Activated CD8-positive, alpha-beta memory T cell treated with anti-CD3 and anti-CD28 coated beads, Interleukin-2, amount 10 ng/mL, durations not matched to agents 7 days and 5 days (primary cell): ENCODE data around the gene GPR35. TPM values are rescaled to one million over a fixed set of nuclear protein-coding genes. Genes with fewer than 3 reads are reported as not detected.

Source experiments
- ATAC-seq: fragments of 150-1000 bp; cut with Tn5 transposase; one replicate; pipeline ENCODE4 v1.10.0; 2021; ENCODE audit warnings: moderate library complexity
- CTCF ChIA-PET: fragments of 350-600 bp; sonication (Branson Sonifier 250); formaldehyde crosslinking; loops from one replicate; lab custom pipeline; 2021; ENCODE audit warnings: antibody characterized with exemption; lab: Charles Lee
- DNase-seq: peaks from one replicate; pipeline ENCODE4 v3.0.0-alpha.2; 2020
- H3K27ac Mint-ChIP-seq: one replicate; pipeline ENCODE4 v1.8.0; 2021; ENCODE audit warnings: mild to moderate bottlenecking, mixed read lengths
- H3K27me3 Mint-ChIP-seq: one replicate; pipeline ENCODE4 v1.8.0; 2021; ENCODE audit warnings: mixed read lengths
- H3K36me3 Mint-ChIP-seq: one replicate; pipeline ENCODE4 v1.8.0; 2021; ENCODE audit warnings: mild to moderate bottlenecking, mixed read lengths
- H3K4me1 Mint-ChIP-seq: one replicate; pipeline ENCODE4 v1.8.0; 2021; ENCODE audit warnings: mixed read lengths
- H3K4me3 Mint-ChIP-seq: one replicate; pipeline ENCODE4 v1.8.0; 2021; ENCODE audit warnings: mild to moderate bottlenecking, moderate library complexity, mixed read lengths
- H3K9me3 Mint-ChIP-seq: one replicate; pipeline ENCODE4 v1.8.0; 2022; ENCODE audit warnings: low read depth, mixed read lengths
- total RNA-seq, 2 experiments: library from RNA; stranded (reverse); gene quantifications; one replicate each; pipeline ENCODE4 v1.2.3, GENCODE V29; 2021

Gene GPR35
- total RNA-seq, 2 experiments from 2014 or later, result 14.4 to 35.4 TPM

- no peak for DNase-seq
- H3K36me3 Mint-ChIP-seq, result peaks cover 15% of the 10 kb centered on the region
- H3K27me3 Mint-ChIP-seq, result no peaks in the 10 kb centered on the region
- peak overlapping the region; percentile 61 for H3K4me3 Mint-ChIP-seq
- no peaks in the 10 kb centered on the region for H3K9me3 Mint-ChIP-seq
- H3K27ac Mint-ChIP-seq, result no peak overlapping the region
- CTCF ChIA-PET, result interaction anchor here (0.8 to 7.0 kb wide), 3 partner anchors 10 to 39 kb away, joined by 3 to 82 read pairs (median 62); partner anchors contain the start of gene GPR35
- no peak for ATAC-seq
- H3K4me1 Mint-ChIP-seq, result peaks cover 59% of the 10 kb centered on the region
Observed at GRCh38 chr2:240584486-240585031, 40.7 kb upstream of the GPR35 start.

GRCh38 chr2:240585101-240585500, 40.2 kb upstream of the GPR35 start:
- peaks cover 13% of the 10 kb centered on the region for H3K36me3 Mint-ChIP-seq
- H3K27me3 Mint-ChIP-seq, result no peaks in the 10 kb centered on the region
- H3K4me1 Mint-ChIP-seq, result peaks cover 53% of the 10 kb centered on the region
- DNase-seq (no peak), ATAC-seq (no peak)
- CTCF ChIA-PET, result interaction anchor here (0.8 to 7.0 kb wide), 7 partner anchors 8 to 71 kb away, joined by 3 to 82 read pairs (median 18); partner anchors contain the start of genes DUSP28 and GPR35
- H3K4me3 Mint-ChIP-seq, result peak overlapping the region; percentile 61
- H3K9me3 Mint-ChIP-seq, result no peaks in the 10 kb centered on the region
- peak overlapping the region; percentile 41 for H3K27ac Mint-ChIP-seq

- H3K4me3 Mint-ChIP-seq, result peak overlapping the region; percentile 91
Observed at GRCh38 chr2:240585681-240586197, 39.5 kb upstream of the GPR35 start.

GRCh38 chr2:240586198-240586918, 38.9 kb upstream of the GPR35 start, which contains the start of gene CAPN10:
Gene CAPN10 (plus strand): TSS chr2:240586734. CDS start chr2:240586912, 178 bp downstream.
- H3K4me1 Mint-ChIP-seq, result peaks cover 47% of the 10 kb centered on the region
- no peaks in the 10 kb centered on the region for H3K27me3 Mint-ChIP-seq

More at GRCh38 chr2:240585681-240586197, 39.5 kb upstream of the GPR35 start:
- Mint-ChIP-seq H3K4me1 (peaks cover 47% of the 10 kb centered on the region), H3K36me3 (peaks cover 9% of the 10 kb centered on the region), H3K9me3 (no peaks in the 10 kb centered on the region), H3K27ac (peak overlapping the region; percentile 89), H3K27me3 (no peaks in the 10 kb centered on the region)
- CTCF ChIA-PET, result interaction anchor here (0.8 to 7.0 kb wide), 14 partner anchors 8 to 72 kb away, joined by 3 to 82 read pairs (median 9); partner anchors contain the start of genes ANKMY1, DUSP28, GPR35 and RNPEPL1
- ATAC-seq, result no peak
- DNase-seq, result no peak

GRCh38 chr2:240586919-240587800, 38.1 kb upstream of the GPR35 start:
- Mint-ChIP-seq H3K27ac (peak overlapping the region; percentile 81), H3K27me3 (no peaks in the 10 kb centered on the region), H3K4me1 (peaks cover 45% of the 10 kb centered on the region), H3K36me3 (peaks cover 3% of the 10 kb centered on the region), H3K4me3 (peak overlapping the region; percentile 91), H3K9me3 (no peaks in the 10 kb centered on the region)
- CTCF ChIA-PET, result interaction anchor here (1.2 to 7.0 kb wide), 15 partner anchors 10 to 73 kb away, joined by 3 to 82 read pairs (median 9); partner anchors contain the start of genes ANKMY1, DUSP28, GPR35 and RNPEPL1
- peak; percentile 79 for DNase-seq
- peak; percentile 37 for ATAC-seq

More at GRCh38 chr2:240586198-240586918, 38.9 kb upstream of the GPR35 start, which contains the start of gene CAPN10:
- peak; percentile 91 for ATAC-seq
- peak; percentile 98 for DNase-seq
- Mint-ChIP-seq H3K36me3 (peaks cover 7% of the 10 kb centered on the region), H3K4me3 (peak within 1 kb of the TSS; percentile 91), H3K27ac (peak within 1 kb of the TSS; percentile 89), H3K9me3 (no peaks in the 10 kb centered on the region)
- CTCF ChIA-PET, result interaction anchor here (1.0 to 7.0 kb wide), 14 partner anchors 9 to 72 kb away, joined by 3 to 82 read pairs (median 9); partner anchors contain the start of genes ANKMY1, DUSP28, GPR35 and RNPEPL1

- no peaks in the 10 kb centered on the region for H3K27me3 Mint-ChIP-seq
- peak overlapping the region; percentile 81 for H3K27ac Mint-ChIP-seq
- CTCF ChIA-PET, result interaction anchor here (1.3 to 7.0 kb wide), 12 partner anchors 8 to 74 kb away, joined by 3 to 82 read pairs (median 8); partner anchors contain the start of genes ANKMY1, GPR35 and RNPEPL1
- no peaks in the 10 kb centered on the region for H3K9me3 Mint-ChIP-seq
- no peak for ATAC-seq
- DNase-seq, result no peak
- peak overlapping the region; percentile 91 for H3K4me3 Mint-ChIP-seq
- H3K4me1 Mint-ChIP-seq, result peaks cover 41% of the 10 kb centered on the region
- peaks cover 4% of the 10 kb centered on the region for H3K36me3 Mint-ChIP-seq
Observed at GRCh38 chr2:240588006-240588655, 37.1 kb upstream of the GPR35 start.

- Mint-ChIP-seq H3K4me1 (peaks cover 37% of the 10 kb centered on the region), H3K27me3 (no peaks in the 10 kb centered on the region), H3K4me3 (peak overlapping the region; percentile 0), H3K36me3 (peaks cover 4% of the 10 kb centered on the region), H3K27ac (peak overlapping the region; percentile 1), H3K9me3 (no peaks in the 10 kb centered on the region)
- CTCF ChIA-PET, result interaction anchor here (1.4 to 7.0 kb wide), 5 partner anchors 9 to 75 kb away, joined by 4 to 82 read pairs (median 40); partner anchors contain the start of gene GPR35
- ATAC-seq (no peak), DNase-seq (no peak)
Observed at GRCh38 chr2:240588669-240589068, 36.6 kb upstream of the GPR35 start.

GRCh38 chr2:240589375-240589774, 35.9 kb upstream of the GPR35 start:
- no peak overlapping the region for H3K27ac Mint-ChIP-seq
- H3K9me3 Mint-ChIP-seq, result no peaks in the 10 kb centered on the region
- no peaks in the 10 kb centered on the region for H3K27me3 Mint-ChIP-seq
- peaks cover 35% of the 10 kb centered on the region for H3K4me1 Mint-ChIP-seq
- DNase-seq, result no peak
- CTCF ChIA-PET, result interaction anchor here (1.9 to 7.0 kb wide), 4 partner anchors 19 to 75 kb away, joined by 7 to 82 read pairs (median 51); partner anchors contain the start of gene GPR35
- H3K36me3 Mint-ChIP-seq, result peaks cover 4% of the 10 kb centered on the region
- H3K4me3 Mint-ChIP-seq, result no peak overlapping the region
- no peak for ATAC-seq

- Mint-ChIP-seq H3K27me3 (no peaks in the 10 kb centered on the region), H3K36me3 (peaks cover 4% of the 10 kb centered on the region), H3K9me3 (no peaks in the 10 kb centered on the region), H3K4me1 (peaks cover 29% of the 10 kb centered on the region), H3K27ac (no peak overlapping the region), H3K4me3 (no peak overlapping the region)
- no peak for DNase-seq
- ATAC-seq, result no peak
- CTCF ChIA-PET, result interaction anchor here (7.0 kb wide), 1 partner anchor 33 kb away, joined by 62 read pairs; the partner anchor contains the start of gene GPR35
Observed at GRCh38 chr2:240589850-240590525, 35.3 kb upstream of the GPR35 start.

- peak overlapping the region; percentile 28 for H3K27ac Mint-ChIP-seq
- ATAC-seq (no peak), DNase-seq (no peak)
- H3K27me3 Mint-ChIP-seq, result no peaks in the 10 kb centered on the region
- peaks cover 4% of the 10 kb centered on the region for H3K36me3 Mint-ChIP-seq
- no peaks in the 10 kb centered on the region for H3K9me3 Mint-ChIP-seq
- H3K4me1 Mint-ChIP-seq, result peaks cover 24% of the 10 kb centered on the region
- CTCF ChIA-PET, result no interaction called here
- H3K4me3 Mint-ChIP-seq, result no peak overlapping the region
Observed at GRCh38 chr2:240590681-240591111, 34.6 kb upstream of the GPR35 start.

GRCh38 chr2:240591226-240591625, 34.1 kb upstream of the GPR35 start:
- H3K27ac Mint-ChIP-seq, result no peak overlapping the region
- H3K4me3 Mint-ChIP-seq, result no peak overlapping the region
- H3K36me3 Mint-ChIP-seq, result peaks cover 4% of the 10 kb centered on the region
- DNase-seq, result no peak
- no peaks in the 10 kb centered on the region for H3K9me3 Mint-ChIP-seq
- CTCF ChIA-PET, result interaction anchor here (1.2 kb wide), 1 partner anchor 77 kb away, joined by 3 read pairs; no protein-coding TSS in a partner anchor
- no peaks in the 10 kb centered on the region for H3K27me3 Mint-ChIP-seq
- H3K4me1 Mint-ChIP-seq, result peaks cover 25% of the 10 kb centered on the region
- ATAC-seq, result no peak
